ENCODE results near the gene KDM4B.

Gene KDM4B

DNA sequence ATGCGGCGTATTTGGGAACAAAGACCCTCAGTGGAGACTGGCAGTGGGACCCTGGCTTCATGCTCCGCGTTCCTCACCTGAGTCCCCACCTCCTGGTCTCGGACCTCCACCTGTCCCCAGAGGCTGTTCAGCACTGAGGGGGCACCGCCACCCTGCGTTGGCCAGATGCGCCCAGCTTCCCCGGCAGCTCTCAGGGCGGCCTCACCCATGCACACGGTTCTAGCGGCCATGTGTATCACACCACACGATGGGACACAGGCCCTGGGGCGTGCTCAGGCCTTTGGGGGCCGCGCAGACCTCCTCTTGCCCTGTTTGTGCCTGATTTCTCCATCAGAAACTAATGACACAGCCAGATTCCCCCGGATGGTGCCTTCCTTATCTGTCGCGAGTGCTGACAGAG is 138.1 kb downstream of the KDM4B start:
- Histone ChIP-seq H3K4me3 (replicated peaks; ENCODE audit: insufficient read depth, low read length) (no peak overlapping the region), H3K27ac (replicated peaks) (no peak overlapping the region), H3K27me3 (ENCODE audit: insufficient read depth, poor library complexity, severe bottlenecking) (no peaks in the 10 kb centered on the region)
- TF ChIP-seq CTCF (IDR thresholded peaks at IDR 0.05; ENCODE audit: insufficient read depth, low read length): no peak
- no peak for TF ChIP-seq POLR2AphosphoS5 (IDR thresholded peaks at IDR 0.05; ENCODE audit: low read depth)
- no peak for TF ChIP-seq SPI1 (IDR thresholded peaks at IDR 0.05; ENCODE audit: borderline replicate concordance, low read depth)
- DNase-seq (ENCODE audit: low read depth in 1 of 2, low spot score in 1 of 2): no peak

DNA sequence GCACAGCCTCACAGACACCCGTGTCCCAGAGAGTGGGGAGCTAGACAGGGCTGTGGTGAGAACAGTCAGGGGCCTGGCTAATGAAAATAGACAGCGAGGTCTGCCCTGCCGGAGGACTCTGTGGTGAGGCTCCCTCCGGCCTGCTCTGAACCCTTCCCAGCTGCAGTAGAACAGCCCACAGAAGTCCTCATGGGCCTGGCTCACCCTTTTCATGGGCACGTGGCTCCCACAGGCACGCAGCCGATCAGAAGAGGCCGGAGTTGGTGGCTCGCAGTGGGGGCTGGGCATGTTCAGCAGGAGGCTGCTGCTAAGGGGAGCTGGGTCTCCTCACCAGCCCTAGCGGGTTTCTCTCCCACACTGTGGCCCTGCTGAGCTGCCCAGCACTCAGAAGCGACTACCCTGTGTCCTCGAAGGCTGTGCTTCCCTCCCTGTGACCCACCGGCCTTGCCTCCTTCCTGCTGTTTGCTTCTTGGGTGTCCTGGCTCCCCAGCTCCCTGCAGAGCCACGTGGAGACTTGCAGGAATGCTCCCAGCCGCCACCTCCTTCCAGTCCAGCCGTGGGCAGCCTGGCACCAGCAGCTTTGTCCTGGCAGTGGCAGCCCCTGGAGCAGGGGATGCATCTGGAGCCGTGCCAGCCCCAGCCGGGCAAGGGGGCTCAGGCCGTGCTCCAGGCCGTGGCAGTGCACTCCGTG is 138.7 kb downstream of the KDM4B start:
- DNase-seq (ENCODE audit: low read depth in 1 of 2, low spot score in 1 of 2): no peak
- TF ChIP-seq GABPA (IDR thresholded peaks at IDR 0.05; ENCODE audit: low read depth) (no peak), REST (IDR thresholded peaks at IDR 0.05; ENCODE audit: insufficient replicate concordance, low read depth) (no peak), SPI1 (IDR thresholded peaks at IDR 0.05; ENCODE audit: borderline replicate concordance, low read depth) (no peak), CTCF (IDR thresholded peaks at IDR 0.05; ENCODE audit: insufficient read depth, low read length) (no peak), POLR2AphosphoS5 (IDR thresholded peaks at IDR 0.05; ENCODE audit: low read depth) (no peak)
- Histone ChIP-seq H3K4me3 (replicated peaks; ENCODE audit: insufficient read depth, low read length) (no peak overlapping the region), H3K27me3 (ENCODE audit: insufficient read depth, poor library complexity, severe bottlenecking) (no peaks in the 10 kb centered on the region), H3K27ac (replicated peaks) (no peak overlapping the region)

GRCh38 chr19:5108123-5108596 is 139.2 kb downstream of the KDM4B start:
- TF ChIP-seq SPI1 (IDR thresholded peaks at IDR 0.05; ENCODE audit: borderline replicate concordance, low read depth) (no peak), REST (IDR thresholded peaks at IDR 0.05; ENCODE audit: insufficient replicate concordance, low read depth) (no peak), GABPA (IDR thresholded peaks at IDR 0.05; ENCODE audit: low read depth) (no peak), POLR2AphosphoS5 (IDR thresholded peaks at IDR 0.05; ENCODE audit: low read depth) (no peak), CTCF (IDR thresholded peaks at IDR 0.05; ENCODE audit: insufficient read depth, low read length) (no peak)
- Histone ChIP-seq H3K27me3 (ENCODE audit: insufficient read depth, poor library complexity, severe bottlenecking) (no peaks in the 10 kb centered on the region), H3K27ac (replicated peaks) (no peak overlapping the region), H3K4me3 (replicated peaks; ENCODE audit: insufficient read depth, low read length) (no peak overlapping the region)
- DNase-seq (ENCODE audit: low read depth in 1 of 2, low spot score in 1 of 2): no peak

DNA sequence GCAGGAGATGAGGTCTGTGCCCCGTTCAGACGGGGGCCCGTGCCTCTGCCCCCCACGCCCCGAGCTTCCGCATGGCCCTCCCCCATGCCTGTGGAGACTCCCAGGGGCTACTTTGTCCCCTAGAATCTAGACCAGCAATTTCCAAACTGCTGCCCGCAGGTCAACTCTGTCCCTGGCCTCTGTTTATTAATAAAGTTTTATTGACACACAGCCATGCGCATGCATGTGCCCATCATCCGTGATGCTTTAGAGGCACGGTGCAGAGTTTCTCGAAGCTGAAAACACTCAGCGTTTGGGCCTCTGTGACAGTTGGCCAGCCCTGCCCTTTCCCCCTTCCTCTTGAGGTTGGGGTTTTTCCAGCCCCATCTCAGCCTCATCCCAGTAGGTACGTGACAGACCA is 140.0 kb downstream of the KDM4B start:
- no peak for TF ChIP-seq REST (IDR thresholded peaks at IDR 0.05; ENCODE audit: insufficient replicate concordance, low read depth)
- TF ChIP-seq CTCF (IDR thresholded peaks at IDR 0.05; ENCODE audit: insufficient read depth, low read length): no peak
- TF ChIP-seq POLR2AphosphoS5 (IDR thresholded peaks at IDR 0.05; ENCODE audit: low read depth): no peak
- no peak for TF ChIP-seq SPI1 (IDR thresholded peaks at IDR 0.05; ENCODE audit: borderline replicate concordance, low read depth)
- no peak for TF ChIP-seq GABPA (IDR thresholded peaks at IDR 0.05; ENCODE audit: low read depth)
- DNase-seq (ENCODE audit: low read depth in 1 of 2, low spot score in 1 of 2): no peak
- H3K27ac ChIP-seq (replicated peaks): no peak overlapping the region
- H3K27me3 ChIP-seq (ENCODE audit: insufficient read depth, poor library complexity, severe bottlenecking): no peaks in the 10 kb centered on the region
- no peak overlapping the region for H3K4me3 ChIP-seq (replicated peaks; ENCODE audit: insufficient read depth, low read length)
